Muscle of leg (tissue), 11 donors: ENCODE results near the gene MSH2. TPM values are rescaled to one million over a fixed set of nuclear protein-coding genes. Genes with fewer than 3 reads are reported as not detected.
"Not testable (repeated sequence)": the region's sequence is repeated elsewhere in the genome, so short reads cannot be mapped to it uniquely, and the experiment has no call there.

Experiments used
- DNase-seq: peaks from one replicate; pipeline ENCODE4 v3.0.0; 2013
- H3K27ac ChIP-seq: one replicate; pipeline ENCODE4 v1.5.1; 2013; ENCODE audit warnings: mild to moderate bottlenecking, low read length, control low read depth
- H3K27me3 ChIP-seq: one replicate; pipeline ENCODE4 v1.6.1; 2013; ENCODE audit warnings: low read length; ENCODE audit not compliant: control insufficient read depth, insufficient read depth
- H3K36me3 ChIP-seq: one replicate; pipeline ENCODE4 v1.6.1; 2013; ENCODE audit warnings: low read length; ENCODE audit not compliant: control insufficient read depth, insufficient read depth
- H3K4me1 ChIP-seq: one replicate; pipeline ENCODE4 v1.6.1; 2013; ENCODE audit warnings: low read length; ENCODE audit not compliant: control insufficient read depth, insufficient read depth
- H3K4me3 ChIP-seq: one replicate; pipeline ENCODE4 v1.5.1; 2013; ENCODE audit warnings: low read length, control low read depth
- H3K9me3 ChIP-seq: replicated peaks from 2 replicates; pipeline ENCODE4 v1.6.1; 2013; ENCODE audit warnings: low read depth, low read length; ENCODE audit not compliant: control insufficient read depth
- WGBS: methylation state at CpG from one replicate; pipeline ENCODE4 v1.1.5; 2013; ENCODE audit warnings: missing lambda C conversion rate; ENCODE audit not compliant: insufficient coverage; 5-methylcytosine and 5-hydroxymethylcytosine counted together
- polyA plus RNA-seq, 8 donors: library from polyadenylated mRNA; unstranded; fragments of 120-200 nt; gene quantifications; one replicate each; pipeline versions ENCODE4 v1.2.1 to v1.2.3, GENCODE V29; 2013; ENCODE audit warnings: inconsistent platforms in 1 of 8, low replicate concordance in 1 of 8; ENCODE audit not compliant: insufficient read length in 8 of 8, insufficient read depth in 1 of 8
- total RNA-seq: library from RNA; stranded (reverse); fragments of 120-200 nt; gene quantifications from one replicate; pipeline ENCODE4 v1.2.4, GENCODE V29; 2013

MSH2 gene
- total and polyA plus RNA-seq, 9 donors: 22.6 to 39.4 (median 28.7) TPM

DNA sequence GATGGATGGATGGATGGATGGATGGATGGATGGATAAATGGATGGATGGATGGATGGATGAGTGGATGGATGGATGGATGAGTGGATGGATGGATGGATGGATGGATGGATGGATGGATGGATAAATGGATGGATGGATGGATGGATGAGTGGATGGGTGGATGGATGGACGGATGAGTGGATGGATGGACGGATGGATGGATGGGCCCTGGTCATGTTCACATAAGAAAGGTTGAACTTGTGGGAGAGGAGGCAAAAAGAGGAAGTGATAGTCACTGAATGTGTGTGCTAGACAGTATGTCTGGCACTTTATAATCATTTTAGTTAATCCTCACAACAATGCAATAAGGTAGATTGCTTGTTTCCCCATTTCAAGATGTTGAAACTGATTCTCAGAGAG lies 99.5 kb downstream of the MSH2 start:
- H3K4me3 ChIP-seq, H3K36me3 ChIP-seq, H3K9me3 ChIP-seq, H3K27me3 ChIP-seq, H3K27ac ChIP-seq, DNase-seq, H3K4me1 ChIP-seq: not testable (repeated sequence)
- WGBS: 80% methylated on average over 1 of the region's 2 CpGs

GRCh38 chr2:47503481-47504070 lies 100.6 kb downstream of the MSH2 start:
- no peak for DNase-seq
- no peaks in the 10 kb centered on the region for H3K36me3 ChIP-seq
- H3K27ac ChIP-seq: no peak overlapping the region
- H3K27me3 ChIP-seq: no peaks in the 10 kb centered on the region
- H3K4me1 ChIP-seq: no peaks in the 10 kb centered on the region
- 92% methylated on average over 4 of the region's 8 CpGs for WGBS
- H3K4me3 ChIP-seq: no peak overlapping the region
- peaks cover 3% of the 10 kb centered on the region for H3K9me3 ChIP-seq

- no peak for DNase-seq
- Histone ChIP-seq H3K9me3 (peaks cover 2% of the 10 kb centered on the region), H3K27ac (no peak overlapping the region), H3K4me1 (no peaks in the 10 kb centered on the region), H3K27me3 (no peaks in the 10 kb centered on the region), H3K36me3 (no peaks in the 10 kb centered on the region), H3K4me3 (no peak overlapping the region)
- 80% methylated on average over 1 of the region's 6 CpGs for WGBS
Observed at GRCh38 chr2:47504174-47504810, 101.3 kb downstream of the MSH2 start.

DNA sequence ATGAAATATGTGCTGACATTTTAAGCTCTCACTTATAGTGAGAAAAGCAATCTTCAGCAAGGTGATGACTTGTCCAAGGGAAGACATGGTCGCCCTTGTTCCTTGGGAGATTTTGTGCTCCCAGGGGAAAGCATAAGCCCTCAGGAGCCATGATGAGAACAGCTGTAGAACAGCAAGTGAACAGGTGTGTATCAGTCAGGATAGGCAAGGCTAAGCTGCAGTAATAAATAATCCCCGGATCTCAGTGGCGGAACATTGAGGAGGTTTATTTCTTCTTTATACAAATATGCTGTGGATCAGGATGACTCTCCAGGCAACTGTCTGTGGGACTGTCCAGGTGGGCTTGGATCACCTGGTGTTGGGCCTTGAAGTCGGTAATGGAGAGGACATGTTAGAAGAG lies 103.1 kb downstream of the MSH2 start:
- H3K27me3 ChIP-seq: no peaks in the 10 kb centered on the region
- WGBS: 86% methylated on average over 2 of the region's 4 CpGs
- no peak for DNase-seq
- no peaks in the 10 kb centered on the region for H3K36me3 ChIP-seq
- no peaks in the 10 kb centered on the region for H3K4me1 ChIP-seq
- no peak overlapping the region for H3K4me3 ChIP-seq
- H3K27ac ChIP-seq: no peak overlapping the region
- H3K9me3 ChIP-seq: no peaks in the 10 kb centered on the region

- Histone ChIP-seq H3K36me3 (no peaks in the 10 kb centered on the region), H3K27me3 (no peaks in the 10 kb centered on the region), H3K9me3 (no peaks in the 10 kb centered on the region), H3K4me3 (no peak overlapping the region), H3K27ac (no peak overlapping the region), H3K4me1 (no peaks in the 10 kb centered on the region)
- 91% methylated on average over 5 of the region's 5 CpGs for WGBS
- DNase-seq: no peak
Observed at GRCh38 chr2:47506436-47506835, 103.5 kb downstream of the MSH2 start.

DNA sequence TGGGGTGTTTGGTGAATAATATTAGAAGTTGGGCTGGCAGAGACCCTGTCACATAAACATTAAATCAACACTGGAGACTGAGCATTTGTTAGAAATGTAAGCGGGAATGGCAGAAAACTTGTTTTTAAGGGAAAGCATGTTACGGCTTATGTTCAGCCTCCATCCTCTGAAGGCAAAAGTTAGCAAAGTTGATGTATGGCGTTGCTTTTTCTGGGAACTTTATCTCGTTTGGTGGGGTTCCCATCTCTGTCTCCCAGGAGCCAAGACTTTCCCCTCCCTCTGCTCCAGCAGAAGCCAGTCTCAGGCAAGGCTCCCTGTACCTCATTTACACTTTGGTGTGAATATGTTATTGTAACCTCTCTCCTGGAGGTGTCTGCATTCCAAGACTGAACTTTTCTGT lies 105.1 kb downstream of the MSH2 start:
- Histone ChIP-seq H3K4me1 (no peaks in the 10 kb centered on the region), H3K27me3 (no peaks in the 10 kb centered on the region), H3K9me3 (no peaks in the 10 kb centered on the region), H3K36me3 (no peaks in the 10 kb centered on the region), H3K4me3 (no peak overlapping the region), H3K27ac (no peak overlapping the region)
- 100% methylated on average over 2 of the region's 4 CpGs for WGBS
- DNase-seq: no peak

GRCh38 chr2:47508641-47509040 lies 105.7 kb downstream of the MSH2 start:
- Histone ChIP-seq H3K27me3 (no peaks in the 10 kb centered on the region), H3K4me1 (no peaks in the 10 kb centered on the region), H3K36me3 (no peaks in the 10 kb centered on the region), H3K4me3 (no peak overlapping the region), H3K9me3 (no peaks in the 10 kb centered on the region), H3K27ac (no peak overlapping the region)
- WGBS: no CpG with 5 or more reads among the region's 2 CpGs
- DNase-seq: no peak

- Histone ChIP-seq H3K36me3 (no peaks in the 10 kb centered on the region), H3K9me3 (no peaks in the 10 kb centered on the region), H3K27me3 (no peaks in the 10 kb centered on the region), H3K4me3 (no peak overlapping the region), H3K27ac (no peak overlapping the region), H3K4me1 (no peaks in the 10 kb centered on the region)
- no peak for DNase-seq
- 79% methylated on average over 4 of the region's 4 CpGs for WGBS
Observed at GRCh38 chr2:47509250-47509649, 106.3 kb downstream of the MSH2 start.

DNA sequence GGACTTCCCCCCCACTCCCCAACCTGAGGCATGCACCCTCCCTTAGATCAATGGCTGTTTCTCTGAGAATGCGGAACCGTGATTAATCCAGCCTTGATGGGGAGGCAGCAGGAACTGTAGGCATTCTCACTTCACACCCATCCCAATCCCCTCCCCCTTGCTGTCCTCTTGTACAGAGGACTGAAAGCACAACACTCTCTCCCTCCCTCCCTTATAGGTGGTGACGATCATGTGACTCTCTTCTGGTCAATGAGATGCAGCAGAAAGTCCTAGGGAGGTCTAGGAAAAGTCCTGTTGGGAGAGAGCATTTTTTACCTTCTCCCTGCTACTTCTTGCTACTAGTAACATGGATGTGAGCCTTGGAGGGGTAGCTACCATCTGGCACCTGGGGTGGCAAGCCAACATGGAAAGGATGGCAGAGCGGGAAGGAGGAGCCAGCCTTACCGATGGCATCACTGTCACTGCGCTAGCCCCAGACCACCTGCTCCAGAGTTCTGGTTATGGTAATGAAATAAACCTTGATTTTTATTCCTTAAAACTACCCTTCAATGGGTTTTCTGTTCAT lies 106.9 kb downstream of the MSH2 start:
- Histone ChIP-seq H3K4me3 (no peak overlapping the region), H3K4me1 (no peaks in the 10 kb centered on the region), H3K36me3 (no peaks in the 10 kb centered on the region), H3K9me3 (no peaks in the 10 kb centered on the region), H3K27me3 (no peaks in the 10 kb centered on the region), H3K27ac (no peak overlapping the region)
- DNase-seq: no peak
- WGBS: 83% methylated on average over 3 of the region's 6 CpGs

GRCh38 chr2:47510745-47511144 lies 107.8 kb downstream of the MSH2 start:
- Histone ChIP-seq H3K9me3 (no peaks in the 10 kb centered on the region), H3K36me3 (no peaks in the 10 kb centered on the region), H3K27ac (no peak overlapping the region), H3K27me3 (no peaks in the 10 kb centered on the region), H3K4me1 (no peaks in the 10 kb centered on the region), H3K4me3 (no peak overlapping the region)
- 94% methylated on average over 3 of the region's 4 CpGs for WGBS
- no peak for DNase-seq
